AG09309 (cell line): Measurements from ENCODE around the gene AMPD2.
A peak's percentile ranks its signal among the peaks of the same experiment; 100 is the strongest.

ENCODE experiments used
- DNase-seq: peaks from one replicate; pipeline ENCODE4 v3.0.0-alpha.2; 2010; ENCODE audit warnings: low read depth
- H3K4me3 ChIP-seq: 2 replicates; pipeline ENCODE4 v1.5.1; 2011; ENCODE audit warnings: mild to moderate bottlenecking, low read depth, low read length, moderate library complexity; ENCODE audit not compliant: control insufficient read depth
- CTCF ChIP-seq: IDR thresholded peaks from 2 replicates; pipeline ENCODE4 v1.5.1; 2011; ENCODE audit warnings: mild to moderate bottlenecking, low read depth, low read length, inconsistent platforms; ENCODE audit not compliant: insufficient read depth, control insufficient read depth; ENCODE audit errors: missing control alignments

AMPD2 gene

GRCh38 chr1:109644670-109645069, 25.0 kb downstream of the AMPD2 start:
- H3K4me3 ChIP-seq = no peak overlapping the region
- DNase-seq = no peak
- no peak for TF ChIP-seq CTCF

- H3K4me3 ChIP-seq = peak overlapping the region; percentile 27
- peak; percentile 37 for DNase-seq
- TF ChIP-seq CTCF = peak; percentile 50
These were observed 29.9 kb downstream of the AMPD2 start for GRCh38 chr1:109649491-109649914.

GRCh38 chr1:109650609-109651008, 31.0 kb downstream of the AMPD2 start:
- no peak overlapping the region for H3K4me3 ChIP-seq
- no peak for TF ChIP-seq CTCF
- DNase-seq = no peak

GRCh38 chr1:109652402-109652801, 32.8 kb downstream of the AMPD2 start:
- no peak overlapping the region for H3K4me3 ChIP-seq
- TF ChIP-seq CTCF = no peak
- DNase-seq = no peak

GRCh38 chr1:109653306-109653705, 33.7 kb downstream of the AMPD2 start:
- no peak overlapping the region for H3K4me3 ChIP-seq
- no peak for TF ChIP-seq CTCF
- DNase-seq = no peak

- no peak overlapping the region for H3K4me3 ChIP-seq
- DNase-seq = no peak
- no peak for TF ChIP-seq CTCF
These were observed 34.9 kb downstream of the AMPD2 start for GRCh38 chr1:109654519-109654918.
